ENCODE results near the gene SCAMP4. TPM values are rescaled to one million over a fixed set of nuclear protein-coding genes. Genes with fewer than 3 reads are reported as not detected.

Gene SCAMP4
- total and polyA plus RNA-seq, 2 of the 13 experiments (the other 11 are each of a cell fraction or from before 2014, with no cell fraction given): 10.7 to 13.7 TPM

GRCh38 chr19:1935484-1936208 is 30.4 kb downstream of the SCAMP4 start (continued):
- TF ChIP-seq E2F1 (CRISPR knock-in tag; IDR thresholded peaks at IDR 0.05) (no peak), IKZF4 (CRISPR knock-in tag; IDR thresholded peaks at IDR 0.05; ENCODE audit: borderline replicate concordance, low read depth, not compliant biosample characterization) (no peak), ZXDC (CRISPR knock-in tag; IDR thresholded peaks at IDR 0.05) (0 out of 2 replicates have a peak, but pooled peaks have one; percentile 47), CENPT (CRISPR knock-in tag; IDR thresholded peaks at IDR 0.05; ENCODE audit: low read depth) (no peak), MTF1 (CRISPR knock-in tag; IDR thresholded peaks at IDR 0.05) (no peak), GPBP1L1 (CRISPR knock-in tag; IDR thresholded peaks at IDR 0.05) (no peak), ZNF660 (CRISPR knock-in tag; IDR thresholded peaks at IDR 0.05; ENCODE audit: borderline replicate concordance, low read depth) (no peak), POLR2G (IDR thresholded peaks at IDR 0.05; ENCODE audit: low read depth, low read length) (no peak; the same call in 1 of the 2 replicates), EP300 (IDR thresholded peaks at IDR 0.05; ENCODE audit: low read depth in 2 of 2, low read length in 2 of 2) (no peak), EP300 (CRISPR knock-in tag; IDR thresholded peaks at IDR 0.05; ENCODE audit: borderline replicate concordance) (0 out of 2 replicates have a peak, but pooled peaks have one; percentile 14), ZBTB20 (CRISPR knock-in tag; IDR thresholded peaks at IDR 0.05; ENCODE audit: borderline replicate concordance, low read depth) (no peak), ZNF75D (CRISPR knock-in tag; IDR thresholded peaks at IDR 0.05; ENCODE audit: borderline replicate concordance) (no peak), TP53 (CRISPR knock-in tag; conservative IDR thresholded peaks at IDR 0.05) (no peak), DMTF1 (CRISPR knock-in tag; IDR thresholded peaks at IDR 0.05) (no peak), ZNF574 (CRISPR knock-in tag; IDR thresholded peaks at IDR 0.05) (no peak), AHR (CRISPR knock-in tag; IDR thresholded peaks at IDR 0.05) (no peak), ETV5 (CRISPR knock-in tag; IDR thresholded peaks at IDR 0.05; ENCODE audit: borderline replicate concordance) (no peak; the same call in 1 of the 2 replicates), ATF1 (CRISPR knock-in tag; IDR thresholded peaks at IDR 0.05) (no peak)

Data from HepG2 (cell line).